Activated CD4-positive, alpha-beta T cell treated with anti-CD3 and anti-CD28 coated beads, Interleukin-2, amount 50 U/mL, for 4 hours (primary cell): ENCODE measurements around the gene ATF7IP.

Source experiments
- DNase-seq, 2 experiments: peaks; one replicate each; pipeline ENCODE4 v3.0.0-alpha.2; 2020

Gene ATF7IP

GRCh38 chr12:14505626-14506596 is 140.4 kb downstream of the ATF7IP start:
- DNase-seq = no peak

- no peak for DNase-seq
These were observed 145.1 kb downstream of the ATF7IP start for GRCh38 chr12:14510574-14510973.

- DNase-seq = no peak
These were observed 148.8 kb downstream of the ATF7IP start for GRCh38 chr12:14514154-14514842.

- DNase-seq = no peak
These were observed 149.5 kb downstream of the ATF7IP start for GRCh38 chr12:14514946-14515345.

- DNase-seq = no peak
These were observed 156.3 kb downstream of the ATF7IP start for GRCh38 chr12:14521822-14522221.

- DNase-seq = no peak
These were observed 160.5 kb downstream of the ATF7IP start for GRCh38 chr12:14525964-14526363.

GRCh38 chr12:14532152-14532551 is 166.7 kb downstream of the ATF7IP start:
- DNase-seq = no peak

GRCh38 chr12:14537088-14537487 is 171.6 kb downstream of the ATF7IP start:
- DNase-seq = no peak

GRCh38 chr12:14540801-14541462 is 175.4 kb downstream of the ATF7IP start:
- no peak for DNase-seq

GRCh38 chr12:14545144-14546124 is 180.0 kb downstream of the ATF7IP start:
- no peak for DNase-seq

- no peak for DNase-seq
These were observed 182.1 kb downstream of the ATF7IP start for GRCh38 chr12:14547571-14547970.

- no peak for DNase-seq
These were observed 183.1 kb downstream of the ATF7IP start for GRCh38 chr12:14548609-14549008.
